ENCODE measurements around the gene NCK2.

NCK2 gene

GRCh38 chr2:105854972-105855371 is 110.3 kb downstream of the NCK2 start:
- no peak for DNase-seq

GRCh38 chr2:105856581-105856980 is 111.9 kb downstream of the NCK2 start:
- DNase-seq, result no peak

- DNase-seq, result peak; percentile 69 to 79
These were observed 112.5 kb downstream of the NCK2 start for GRCh38 chr2:105857076-105857740.

- DNase-seq, result no peak
These were observed 114.4 kb downstream of the NCK2 start for GRCh38 chr2:105858868-105859693.

- no peak for DNase-seq
These were observed 114.9 kb downstream of the NCK2 start for GRCh38 chr2:105859694-105859951.

GRCh38 chr2:105860567-105860966 is 115.9 kb downstream of the NCK2 start:
- DNase-seq, result no peak

GRCh38 chr2:105861200-105861599 is 116.5 kb downstream of the NCK2 start:
- DNase-seq, result no peak

- DNase-seq, result no peak
These were observed 118.1 kb downstream of the NCK2 start for GRCh38 chr2:105862843-105863242.

GRCh38 chr2:105864262-105864661 is 119.5 kb downstream of the NCK2 start:
- no peak for DNase-seq

GRCh38 chr2:105865222-105865913 is 120.7 kb downstream of the NCK2 start:
- DNase-seq, result no peak

GRCh38 chr2:105866216-105867185 is 121.8 kb downstream of the NCK2 start:
- no peak for DNase-seq

- no peak for DNase-seq
These were observed 122.9 kb downstream of the NCK2 start for GRCh38 chr2:105867587-105867986.

- DNase-seq, result no peak
These were observed 123.3 kb downstream of the NCK2 start for GRCh38 chr2:105868060-105868459.

- DNase-seq, result no peak
These were observed 124.6 kb downstream of the NCK2 start for GRCh38 chr2:105869341-105869740.

GRCh38 chr2:105870062-105870461 is 125.3 kb downstream of the NCK2 start:
- DNase-seq, result no peak

GRCh38 chr2:105870858-105871257 is 126.1 kb downstream of the NCK2 start:
- no peak for DNase-seq

GRCh38 chr2:105872142-105872728 is 127.5 kb downstream of the NCK2 start:
- no peak for DNase-seq

GRCh38 chr2:105872830-105873229 is 128.1 kb downstream of the NCK2 start:
- no peak for DNase-seq

- no peak for DNase-seq
These were observed 128.6 kb downstream of the NCK2 start for GRCh38 chr2:105873281-105873680.

GRCh38 chr2:105873721-105874120 is 129.0 kb downstream of the NCK2 start:
- no peak for DNase-seq

GRCh38 chr2:105874466-105874865 is 129.8 kb downstream of the NCK2 start:
- DNase-seq, result no peak

GRCh38 chr2:105875241-105875640 is 130.5 kb downstream of the NCK2 start:
- no peak for DNase-seq
